ENCODE measurements around the gene CNPY4. TPM values are rescaled to one million over a fixed set of nuclear protein-coding genes. Genes with fewer than 3 reads are reported as not detected.
A peak's percentile ranks its signal among the peaks of the same experiment; 100 is the strongest.

CNPY4 gene
- total RNA-seq, 2 experiments from 2014 or later, result 22.5 to 25.6 TPM

GRCh38 chr7:100130608-100131453 lies 11.4 kb downstream of the CNPY4 start:
- ChIA-PET POLR2A (interaction anchor here (0.6 to 3.7 kb wide), 11 partner anchors 9 to 298 kb away, joined by 3 to 29 read pairs (median 6); partner anchors contain the start of genes CNPY4, LAMTOR4, TRIM4 and ZCWPW1), CTCF (interaction anchor here (0.6 to 2.3 kb wide), 18 partner anchors 10 to 277 kb away, joined by 3 to 14 read pairs (median 4); partner anchors contain the start of genes AP4M1, COPS6, GAL3ST4 and LAMTOR4)
- DNase-seq, result peak; percentile 78 to 93 (median 87)
- peaks cover 31% of the 10 kb centered on the region for H3K4me1 ChIP-seq (ENCODE audit: insufficient read depth, low read length)
- Mint-ChIP-seq H3K4me1 (ENCODE audit: low read depth) (peaks cover 22% of the 10 kb centered on the region), H3K4me3 (peak overlapping the region; percentile 45), H3K9me3 (no peaks in the 10 kb centered on the region), H3K27ac (peak overlapping the region; percentile 30), H3K36me3 (ENCODE audit: low read depth) (peaks cover 11% of the 10 kb centered on the region), H3K27me3 (no peaks in the 10 kb centered on the region)
- H3K4me3 ChIP-seq (ENCODE audit: low read length), result peak overlapping the region; percentile 10
- H3K9me3 ChIP-seq (ENCODE audit: control insufficient read depth in 1 of 2, insufficient read depth in 1 of 2, low read length in 2 of 2), result no peaks in the 10 kb centered on the region
- H3K36me3 ChIP-seq (ENCODE audit: insufficient read depth, low read length), result no peaks in the 10 kb centered on the region
- peak; percentile 19 for ATAC-seq (ENCODE audit: poor library complexity)
- intact Hi-C loops (cut with DNase I, micrococcal nuclease), result loop anchor here (1.0 to 5.0 kb wide), 6 partner anchors 30 to 218 kb away; partner anchors contain the start of genes AP4M1 (in 1 of the 2), AZGP1 (in 1 of the 2) and MCM7 (in 1 of the 2)
- H3K27me3 ChIP-seq (ENCODE audit: control insufficient read depth in 1 of 2, insufficient read depth in 2 of 2, low read length in 2 of 2), result no peaks in the 10 kb centered on the region
- TF ChIP-seq CTCF (IDR thresholded peaks at IDR 0.05), result peak; percentile 98
- H3K27ac ChIP-seq (ENCODE audit: low read depth in 1 of 2, low read length in 2 of 2), result no peak overlapping the region

DNA sequence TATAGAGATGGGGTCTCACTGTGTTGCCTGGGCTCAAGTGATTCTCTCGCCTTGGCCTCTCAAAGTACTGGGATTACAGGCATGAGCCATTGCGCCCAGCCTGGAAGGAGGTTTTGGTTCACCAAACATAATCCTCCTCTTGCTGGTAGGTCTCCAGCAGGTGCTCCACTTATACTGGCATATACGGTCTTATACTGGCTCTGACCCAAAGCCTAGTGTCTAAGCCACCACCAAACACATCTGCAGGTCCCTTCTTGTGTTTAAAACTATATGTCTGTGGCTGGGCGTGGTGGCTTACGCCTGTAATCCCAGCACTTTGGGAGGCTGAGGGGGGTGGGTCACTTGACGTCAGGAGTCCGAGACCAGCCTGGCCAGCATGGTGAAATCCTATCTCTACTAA lies 12.7 kb downstream of the CNPY4 start:
- CTCF ChIA-PET, result interaction anchor here (0.8 to 2.3 kb wide), 15 partner anchors 12 to 276 kb away, joined by 3 to 14 read pairs (median 4); partner anchors contain the start of gene GAL3ST4
- H3K36me3 Mint-ChIP-seq (ENCODE audit: low read depth), result peaks cover 1% of the 10 kb centered on the region
- no peaks in the 10 kb centered on the region for H3K27me3 ChIP-seq (ENCODE audit: control insufficient read depth in 1 of 2, insufficient read depth in 2 of 2, low read length in 2 of 2)
- no peaks in the 10 kb centered on the region for H3K9me3 ChIP-seq (ENCODE audit: control insufficient read depth in 1 of 2, insufficient read depth in 1 of 2, low read length in 2 of 2)
- H3K4me1 Mint-ChIP-seq (ENCODE audit: low read depth), result peaks cover 15% of the 10 kb centered on the region
- H3K27ac ChIP-seq (ENCODE audit: low read depth in 1 of 2, low read length in 2 of 2), result no peak overlapping the region
- no peak overlapping the region for H3K4me3 ChIP-seq (ENCODE audit: low read length)
- ATAC-seq (ENCODE audit: poor library complexity) (no peak), DNase-seq (no peak)
- POLR2A ChIA-PET, result interaction anchor here (0.7 to 1.2 kb wide), 11 partner anchors 16 to 297 kb away, joined by 3 to 7 read pairs (median 4); partner anchors contain the start of genes GPC2, LAMTOR4, MCM7 and MEPCE
- TF ChIP-seq CTCF (IDR thresholded peaks at IDR 0.05), result no peak
- H3K9me3 Mint-ChIP-seq, result no peaks in the 10 kb centered on the region
- H3K36me3 ChIP-seq (ENCODE audit: insufficient read depth, low read length), result no peaks in the 10 kb centered on the region
- H3K27me3 Mint-ChIP-seq, result no peaks in the 10 kb centered on the region
- peaks cover 23% of the 10 kb centered on the region for H3K4me1 ChIP-seq (ENCODE audit: insufficient read depth, low read length)
- peak overlapping the region; percentile 62 for H3K4me3 Mint-ChIP-seq
- intact Hi-C loops (cut with DNase I, micrococcal nuclease), result loop anchor here (1.0 to 5.0 kb wide), 7 partner anchors 17 to 276 kb away; partner anchors contain the start of genes AZGP1 (in 1 of the 2), LAMTOR4 (in 1 of the 2) and PVRIG (in 1 of the 2)
- peak overlapping the region; percentile 42 for H3K27ac Mint-ChIP-seq

DNA sequence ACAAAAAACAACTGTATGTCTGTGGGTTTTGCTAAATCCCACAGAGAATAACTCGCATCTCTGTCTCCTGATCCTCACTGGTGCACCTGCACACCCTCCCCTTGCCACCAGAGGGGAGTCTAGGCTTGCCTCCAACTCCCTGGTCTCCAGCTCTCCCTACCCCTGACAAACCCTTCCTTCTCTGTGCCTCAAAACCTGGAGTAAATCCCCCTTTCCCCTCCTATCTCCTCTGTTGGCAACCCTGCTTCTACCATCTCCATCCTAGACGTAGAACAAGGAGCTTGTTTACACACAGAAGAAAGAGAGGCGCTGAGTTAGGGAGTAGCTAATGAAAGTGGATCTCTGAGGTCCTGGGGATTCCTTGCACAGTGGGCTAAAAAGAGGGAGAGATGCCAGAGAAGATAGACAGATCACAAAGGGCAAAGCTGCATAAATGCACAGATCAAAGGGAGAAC lies 13.3 kb downstream of the CNPY4 start:
- intact Hi-C loops (cut with DNase I, micrococcal nuclease), result loop anchor here (1.0 to 5.0 kb wide), 7 partner anchors 16 to 276 kb away; partner anchors contain the start of genes AZGP1 (in 1 of the 2), LAMTOR4 (in 1 of the 2) and PVRIG (in 1 of the 2)

More for the DNA sequence above, 13.3 kb downstream of the CNPY4 start:
- Mint-ChIP-seq H3K27me3 (no peaks in the 10 kb centered on the region), H3K4me3 (peak overlapping the region; percentile 62), H3K4me1 (ENCODE audit: low read depth) (peaks cover 15% of the 10 kb centered on the region), H3K9me3 (no peaks in the 10 kb centered on the region), H3K27ac (peak overlapping the region; percentile 42), H3K36me3 (ENCODE audit: low read depth) (no peaks in the 10 kb centered on the region)
- no peak overlapping the region for H3K4me3 ChIP-seq (ENCODE audit: low read length)
- H3K36me3 ChIP-seq (ENCODE audit: insufficient read depth, low read length), result no peaks in the 10 kb centered on the region
- POLR2A ChIA-PET, result interaction anchor here (0.7 to 1.2 kb wide), 12 partner anchors 15 to 296 kb away, joined by 3 to 9 read pairs (median 4); partner anchors contain the start of genes GPC2, LAMTOR4, MCM7 and MEPCE
- no peaks in the 10 kb centered on the region for H3K9me3 ChIP-seq (ENCODE audit: control insufficient read depth in 1 of 2, insufficient read depth in 1 of 2, low read length in 2 of 2)
- H3K27ac ChIP-seq (ENCODE audit: low read depth in 1 of 2, low read length in 2 of 2), result no peak overlapping the region
- DNase-seq (peak; percentile 48 to 83 (median 62)), ATAC-seq (ENCODE audit: poor library complexity) (peak; percentile 77)
- TF ChIP-seq CTCF (IDR thresholded peaks at IDR 0.05), result peak; percentile 82
- H3K4me1 ChIP-seq (ENCODE audit: insufficient read depth, low read length), result peaks cover 23% of the 10 kb centered on the region
- no peaks in the 10 kb centered on the region for H3K27me3 ChIP-seq (ENCODE audit: control insufficient read depth in 1 of 2, insufficient read depth in 2 of 2, low read length in 2 of 2)
- CTCF ChIA-PET, result interaction anchor here (0.7 to 1.5 kb wide), 21 partner anchors 11 to 275 kb away, joined by 3 to 11 read pairs (median 4); partner anchors contain the start of genes GPC2, LAMTOR4 and STAG3

All from CD4-positive, alpha-beta T cell (primary cell).